ENCODE results near the gene TPP1. TPM values are rescaled to one million over a fixed set of nuclear protein-coding genes. Genes with fewer than 3 reads are reported as not detected.

The TPP1 gene
- 10 to 100 TPM; 25.4 to 35.6 (median 27.3) TPM for total RNA-seq

DNA sequence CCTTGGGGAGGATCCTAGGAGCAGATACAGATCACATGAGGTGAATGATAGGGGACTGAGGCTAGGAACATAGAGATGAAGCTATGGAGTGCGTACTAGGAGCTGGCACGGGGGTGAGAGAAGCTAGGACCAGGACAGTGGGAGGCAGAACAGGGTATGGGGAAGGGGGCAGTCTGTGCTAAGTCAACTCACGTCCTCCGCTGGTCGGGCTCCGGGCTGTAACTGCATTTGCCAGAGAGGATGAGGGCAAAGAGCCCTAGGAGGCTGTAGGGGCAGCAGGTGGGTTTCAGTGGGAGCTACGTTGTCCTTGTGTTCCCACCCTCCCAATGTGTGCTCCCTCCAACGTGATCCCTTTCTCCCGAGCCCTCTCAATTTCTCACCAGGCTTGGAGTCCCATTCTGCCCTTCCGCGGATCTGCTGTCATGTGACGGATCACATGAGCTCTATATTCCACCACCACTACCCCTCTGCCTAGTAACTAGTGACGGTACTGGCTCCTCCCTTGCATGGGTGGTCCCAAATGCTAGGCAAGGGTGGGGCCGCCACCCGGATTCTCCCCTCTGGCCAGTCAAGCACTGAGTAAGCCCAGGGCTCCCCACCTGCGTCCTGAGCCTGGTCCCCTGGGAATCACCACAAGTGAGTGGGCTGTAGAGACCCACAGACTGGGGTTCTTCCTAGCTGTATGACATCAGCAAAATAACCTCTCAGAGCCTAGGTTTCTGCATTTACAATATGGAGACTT is at the start of gene TPP1:
Gene TPP1, minus strand, starts transcription at position 419 of the 742 bp plus-strand sequence. Its CDS starts 22 bp downstream, at position 397.
- H3K36me3 Mint-ChIP-seq (ENCODE audit: insufficient read depth) = peaks cover 13% of the 10 kb centered on the region
- peak; percentile 96 for ATAC-seq
- H3K9me3 Mint-ChIP-seq = no peaks in the 10 kb centered on the region
- peak; percentile 87 for DNase-seq
- no peaks in the 10 kb centered on the region for H3K27me3 Mint-ChIP-seq (ENCODE audit: low read depth)
- H3K4me3 Mint-ChIP-seq = no peak within 1 kb of the TSS
- peaks cover 9% of the 10 kb centered on the region for H3K4me1 Mint-ChIP-seq (ENCODE audit: low read depth)

- H3K4me1 Mint-ChIP-seq (ENCODE audit: low read depth) = peaks cover 60% of the 10 kb centered on the region
- no peaks in the 10 kb centered on the region for H3K9me3 Mint-ChIP-seq
- ATAC-seq (peak; percentile 58 to 65), DNase-seq (no peak)
- peaks cover 1% of the 10 kb centered on the region for H3K36me3 Mint-ChIP-seq (ENCODE audit: insufficient read depth)
- H3K27me3 Mint-ChIP-seq (ENCODE audit: low read depth) = no peaks in the 10 kb centered on the region
- H3K4me3 Mint-ChIP-seq = no peak overlapping the region
Measured at GRCh38 chr11:6667733-6668374, 48.6 kb upstream of the TPP1 start.

DNA sequence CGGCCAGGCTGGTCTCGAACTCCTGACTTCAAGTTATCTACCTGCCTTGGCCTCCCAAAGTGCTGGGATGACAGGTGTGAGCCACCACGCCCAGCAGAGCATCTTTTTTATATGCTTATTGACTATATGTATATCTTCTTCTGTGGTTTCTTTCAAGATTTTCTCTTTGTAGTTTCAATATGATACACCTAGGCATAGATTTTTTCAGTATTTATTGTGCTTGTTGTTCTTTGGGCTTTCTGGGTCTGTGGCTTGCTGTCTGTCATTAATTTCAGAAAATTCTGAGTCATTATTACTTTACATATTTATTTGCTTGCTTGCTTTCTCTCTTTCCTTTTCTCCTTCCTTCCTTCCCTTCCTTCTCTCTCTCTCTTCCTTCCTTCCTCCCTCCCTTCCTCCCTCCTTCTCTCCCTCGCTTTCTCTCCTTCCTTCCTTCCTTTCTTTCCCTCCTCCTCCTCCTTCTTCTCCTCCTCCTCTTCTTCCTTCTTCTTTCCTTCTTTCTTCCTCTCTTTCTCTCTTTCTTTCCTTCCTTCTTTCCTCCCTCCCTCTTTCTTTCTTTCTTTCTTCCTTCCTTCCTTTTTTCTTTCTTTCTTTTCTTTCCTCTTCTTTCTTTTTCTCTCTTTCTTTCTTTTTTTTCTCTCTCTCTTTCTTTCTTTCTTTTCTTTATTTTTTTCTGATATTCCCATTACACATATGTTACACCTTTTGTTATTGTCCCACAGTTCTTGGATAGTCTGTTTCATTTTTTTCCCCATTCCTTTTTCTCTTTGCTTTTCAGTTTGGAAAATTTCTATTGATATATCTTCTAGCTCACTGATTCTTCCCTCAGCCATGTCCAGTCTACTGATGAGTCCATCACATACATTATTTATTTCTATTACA is 47.3 kb upstream of the TPP1 start:
- ATAC-seq (peak; percentile 66 to 74), DNase-seq (no peak)
- H3K4me3 Mint-ChIP-seq = no peak overlapping the region

DNA sequence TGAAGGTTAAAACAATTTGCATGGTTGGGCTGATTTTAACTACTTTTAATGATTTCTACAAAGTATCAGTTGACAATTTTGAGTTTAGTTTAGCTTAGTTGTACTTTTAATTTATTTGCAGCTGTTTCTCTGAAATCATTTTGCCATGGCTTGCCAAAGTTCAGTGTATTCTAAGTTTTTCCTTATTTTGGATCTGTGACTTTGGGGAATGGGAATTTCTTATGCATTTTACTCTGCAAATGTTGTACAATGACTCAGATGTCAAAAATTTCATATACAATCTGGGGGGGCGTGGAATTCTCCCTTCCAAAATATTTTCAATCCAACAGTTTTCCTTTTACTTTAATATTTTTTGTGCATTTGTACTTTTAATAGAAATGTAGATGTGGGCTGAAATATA is 45.3 kb upstream of the TPP1 start:
- Mint-ChIP-seq H3K4me1 (ENCODE audit: low read depth) (peaks cover 28% of the 10 kb centered on the region), H3K36me3 (ENCODE audit: insufficient read depth) (no peaks in the 10 kb centered on the region), H3K4me3 (no peak overlapping the region), H3K27me3 (ENCODE audit: low read depth) (no peaks in the 10 kb centered on the region), H3K9me3 (no peaks in the 10 kb centered on the region)
- DNase-seq (no peak), ATAC-seq (no peak)

More for the DNA sequence above, 47.3 kb upstream of the TPP1 start:
- peaks cover 1% of the 10 kb centered on the region for H3K36me3 Mint-ChIP-seq (ENCODE audit: insufficient read depth)
- no peaks in the 10 kb centered on the region for H3K9me3 Mint-ChIP-seq
- no peaks in the 10 kb centered on the region for H3K27me3 Mint-ChIP-seq (ENCODE audit: low read depth)
- peaks cover 46% of the 10 kb centered on the region for H3K4me1 Mint-ChIP-seq (ENCODE audit: low read depth)

DNA sequence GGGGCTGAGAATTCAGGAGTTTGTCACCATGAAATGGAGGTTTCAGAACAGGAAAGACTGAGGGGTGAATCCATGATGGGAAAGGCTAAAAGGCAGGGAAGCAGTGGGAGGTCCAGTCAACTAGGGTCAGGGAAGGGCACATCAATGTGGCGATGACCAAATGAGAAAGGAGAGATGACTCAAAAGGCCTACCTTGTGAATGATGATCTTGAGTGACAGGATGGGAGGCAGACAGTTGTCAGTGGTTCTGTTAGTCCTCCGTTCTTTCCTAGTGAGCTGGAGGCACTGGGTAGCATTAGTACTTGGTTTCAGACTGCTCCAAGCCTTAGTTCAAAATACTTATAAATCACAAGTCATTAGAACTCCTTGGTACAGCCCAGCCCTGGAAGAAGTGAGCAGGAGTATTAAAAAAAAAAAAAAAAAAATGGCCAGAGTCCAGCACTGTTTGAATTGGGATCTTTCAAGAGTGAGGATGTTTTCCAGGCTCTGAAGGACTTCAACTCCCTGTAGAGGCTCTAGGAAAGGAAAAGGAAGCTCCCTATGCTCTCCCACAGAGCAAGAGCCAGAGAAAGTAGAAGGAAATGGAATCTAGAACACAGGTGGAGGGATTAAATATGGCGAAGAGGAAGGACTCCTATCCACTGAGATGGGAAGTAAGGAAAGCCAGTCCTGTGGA is 44.7 kb upstream of the TPP1 start:
- H3K36me3 Mint-ChIP-seq (ENCODE audit: insufficient read depth) = no peaks in the 10 kb centered on the region
- ATAC-seq (no peak), DNase-seq (no peak)
- H3K4me1 Mint-ChIP-seq (ENCODE audit: low read depth) = peaks cover 28% of the 10 kb centered on the region
- no peak overlapping the region for H3K4me3 Mint-ChIP-seq
- no peaks in the 10 kb centered on the region for H3K9me3 Mint-ChIP-seq
- H3K27me3 Mint-ChIP-seq (ENCODE audit: low read depth) = no peaks in the 10 kb centered on the region

DNA sequence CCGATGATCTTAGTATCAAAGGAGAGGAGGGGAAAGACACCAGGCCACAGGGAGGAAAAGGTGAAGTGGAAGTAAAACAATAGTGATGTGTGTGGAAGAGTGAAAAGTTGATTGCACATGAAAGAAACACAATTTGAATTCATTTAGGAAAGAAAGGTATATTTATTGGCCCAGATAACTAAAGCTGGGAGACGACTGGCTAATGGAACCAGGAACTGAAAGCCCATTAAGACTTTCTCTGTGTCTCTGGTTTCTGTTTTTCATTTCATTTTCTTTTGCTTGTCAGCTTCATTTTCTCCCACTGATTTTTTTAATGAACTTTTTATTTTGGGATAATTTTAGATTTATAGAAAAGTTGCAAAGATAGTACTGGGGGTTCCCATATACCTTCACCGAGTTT is 41.5 kb upstream of the TPP1 start:
- ATAC-seq (no peak), DNase-seq (no peak)
- Mint-ChIP-seq H3K9me3 (no peaks in the 10 kb centered on the region), H3K4me3 (no peak overlapping the region), H3K36me3 (ENCODE audit: insufficient read depth) (no peaks in the 10 kb centered on the region), H3K27me3 (ENCODE audit: low read depth) (peaks cover 3% of the 10 kb centered on the region), H3K4me1 (ENCODE audit: low read depth) (peaks cover 9% of the 10 kb centered on the region)

GRCh38 chr11:6658647-6659046 is 39.4 kb upstream of the TPP1 start:
- no peak overlapping the region for H3K4me3 Mint-ChIP-seq
- H3K27me3 Mint-ChIP-seq (ENCODE audit: low read depth) = peaks cover 3% of the 10 kb centered on the region
- H3K9me3 Mint-ChIP-seq = no peaks in the 10 kb centered on the region
- peaks cover 5% of the 10 kb centered on the region for H3K4me1 Mint-ChIP-seq (ENCODE audit: low read depth)
- no peak for ATAC-seq
- no peak for DNase-seq
- no peaks in the 10 kb centered on the region for H3K36me3 Mint-ChIP-seq (ENCODE audit: insufficient read depth)

- H3K4me3 Mint-ChIP-seq = peak overlapping the region; percentile 48
- peaks cover 3% of the 10 kb centered on the region for H3K4me1 Mint-ChIP-seq (ENCODE audit: low read depth)
- H3K27me3 Mint-ChIP-seq (ENCODE audit: low read depth) = peaks cover 3% of the 10 kb centered on the region
- no peaks in the 10 kb centered on the region for H3K36me3 Mint-ChIP-seq (ENCODE audit: insufficient read depth)
- H3K9me3 Mint-ChIP-seq = no peaks in the 10 kb centered on the region
- DNase-seq = no peak
- ATAC-seq = no peak
Measured at GRCh38 chr11:6657346-6657745, 38.1 kb upstream of the TPP1 start.

- Mint-ChIP-seq H3K4me1 (ENCODE audit: low read depth) (peaks cover 3% of the 10 kb centered on the region), H3K36me3 (ENCODE audit: insufficient read depth) (no peaks in the 10 kb centered on the region), H3K9me3 (no peaks in the 10 kb centered on the region), H3K4me3 (peak overlapping the region; percentile 48), H3K27me3 (ENCODE audit: low read depth) (peaks cover 3% of the 10 kb centered on the region)
- DNase-seq (no peak), ATAC-seq (no peak)
Measured at GRCh38 chr11:6656936-6657335, 37.7 kb upstream of the TPP1 start.

DNA sequence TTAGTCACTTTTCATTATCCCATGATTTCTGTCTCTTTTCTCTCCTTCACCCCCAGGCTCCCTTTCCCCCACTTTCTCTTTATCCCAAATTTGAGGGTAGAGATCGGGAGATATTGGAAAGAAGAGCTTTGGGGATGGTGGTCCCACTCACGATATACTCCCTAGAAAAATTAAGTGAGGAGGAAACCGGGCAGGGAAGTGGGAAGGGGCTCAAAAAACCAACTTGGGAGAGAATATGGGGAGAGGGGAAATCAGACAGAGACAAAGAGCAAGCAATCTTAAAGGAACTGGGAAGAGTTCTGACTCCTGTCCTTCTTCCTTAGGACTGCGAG is 37.3 kb upstream of the TPP1 start:
- peaks cover 3% of the 10 kb centered on the region for H3K4me1 Mint-ChIP-seq (ENCODE audit: low read depth)
- H3K27me3 Mint-ChIP-seq (ENCODE audit: low read depth) = peaks cover 3% of the 10 kb centered on the region
- ATAC-seq (no peak), DNase-seq (no peak)
- no peaks in the 10 kb centered on the region for H3K36me3 Mint-ChIP-seq (ENCODE audit: insufficient read depth)
- H3K9me3 Mint-ChIP-seq = no peaks in the 10 kb centered on the region
- H3K4me3 Mint-ChIP-seq = peak overlapping the region; percentile 48

GRCh38 chr11:6655790-6656583 is 36.8 kb upstream of the TPP1 start, which contains the start of gene DCHS1:
Gene DCHS1 (minus strand): TSS chr11:6655809. CDS start chr11:6641613, 14,196 bp downstream.
- Mint-ChIP-seq H3K36me3 (ENCODE audit: insufficient read depth) (no peaks in the 10 kb centered on the region), H3K27me3 (ENCODE audit: low read depth) (peaks cover 3% of the 10 kb centered on the region), H3K4me1 (ENCODE audit: low read depth) (peaks cover 3% of the 10 kb centered on the region), H3K4me3 (peak within 1 kb of the TSS; percentile 58), H3K9me3 (no peaks in the 10 kb centered on the region)
- DNase-seq (no peak), ATAC-seq (no peak)

- ATAC-seq = peak; percentile 61 to 69
- Mint-ChIP-seq H3K9me3 (no peaks in the 10 kb centered on the region), H3K27me3 (ENCODE audit: low read depth) (peaks cover 3% of the 10 kb centered on the region), H3K36me3 (ENCODE audit: insufficient read depth) (no peaks in the 10 kb centered on the region), H3K4me1 (ENCODE audit: low read depth) (peaks cover 3% of the 10 kb centered on the region), H3K4me3 (no peak overlapping the region)
- DNase-seq = peak; percentile 35
Measured at GRCh38 chr11:6655020-6655789, 36.0 kb upstream of the TPP1 start.
